ENCODE data around the gene KRT75. TPM values are rescaled to one million over a fixed set of nuclear protein-coding genes. Genes with fewer than 3 reads are reported as not detected.

KRT75 gene
- total and polyA plus RNA-seq, 8 donors: not detected

DNA sequence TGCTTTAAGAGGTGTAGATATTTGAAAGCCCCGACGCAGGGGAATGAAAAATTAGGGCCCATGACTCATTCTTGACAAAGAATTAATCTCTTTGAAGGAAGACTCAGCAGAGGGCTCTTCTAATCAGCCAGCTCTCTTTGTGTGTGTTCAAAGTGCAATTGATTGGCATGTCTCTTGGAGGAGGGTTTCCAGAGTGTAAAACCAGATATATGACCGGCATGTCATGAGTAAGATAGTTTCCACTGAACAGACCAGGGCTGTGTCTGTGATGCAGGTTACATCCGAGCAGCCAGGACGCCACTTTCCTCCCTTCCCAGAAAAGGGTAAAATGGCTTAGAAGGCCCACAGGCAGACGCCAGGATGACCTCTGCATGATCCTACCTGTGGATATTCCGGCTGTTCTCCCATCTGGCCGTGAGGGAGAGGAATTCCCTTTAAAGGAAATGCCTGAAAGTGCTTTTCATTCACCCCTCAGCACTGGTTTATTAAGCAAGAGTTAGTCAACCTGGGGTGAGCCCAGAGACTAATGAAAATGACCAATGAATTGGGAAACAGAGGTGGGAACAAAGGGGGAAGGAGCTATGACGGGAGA is 7.2 kb upstream of the KRT75 start:
- no peaks in the 10 kb centered on the region for H3K9me3 ChIP-seq
- intact Hi-C loops (cut with DNase I): no loop called here
- H3K4me3 ChIP-seq: no peak overlapping the region
- FAIRE-seq: no peak
- no peaks in the 10 kb centered on the region for H3K27me3 ChIP-seq
- H3K36me3 ChIP-seq: no peaks in the 10 kb centered on the region
- no peaks in the 10 kb centered on the region for H3K4me1 ChIP-seq
- WGBS, 2 donors: 61 to 67% methylated on average over 9 of the region's 9 CpGs
- no peak overlapping the region for H3K27ac ChIP-seq
- peak in 1 of 4 donors; percentile 32 for ATAC-seq
- no peak for DNase-seq
- TF ChIP-seq, protein P1, sequence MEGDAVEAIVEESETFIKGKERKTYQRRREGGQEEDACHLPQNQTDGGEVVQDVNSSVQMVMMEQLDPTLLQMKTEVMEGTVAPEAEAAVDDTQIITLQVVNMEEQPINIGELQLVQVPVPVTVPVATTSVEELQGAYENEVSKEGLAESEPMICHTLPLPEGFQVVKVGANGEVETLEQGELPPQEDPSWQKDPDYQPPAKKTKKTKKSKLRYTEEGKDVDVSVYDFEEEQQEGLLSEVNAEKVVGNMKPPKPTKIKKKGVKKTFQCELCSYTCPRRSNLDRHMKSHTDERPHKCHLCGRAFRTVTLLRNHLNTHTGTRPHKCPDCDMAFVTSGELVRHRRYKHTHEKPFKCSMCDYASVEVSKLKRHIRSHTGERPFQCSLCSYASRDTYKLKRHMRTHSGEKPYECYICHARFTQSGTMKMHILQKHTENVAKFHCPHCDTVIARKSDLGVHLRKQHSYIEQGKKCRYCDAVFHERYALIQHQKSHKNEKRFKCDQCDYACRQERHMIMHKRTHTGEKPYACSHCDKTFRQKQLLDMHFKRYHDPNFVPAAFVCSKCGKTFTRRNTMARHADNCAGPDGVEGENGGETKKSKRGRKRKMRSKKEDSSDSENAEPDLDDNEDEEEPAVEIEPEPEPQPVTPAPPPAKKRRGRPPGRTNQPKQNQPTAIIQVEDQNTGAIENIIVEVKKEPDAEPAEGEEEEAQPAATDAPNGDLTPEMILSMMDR (IDR thresholded peaks at IDR 0.05): no peak

- Histone ChIP-seq H3K27ac (no peak overlapping the region), H3K4me3 (no peak overlapping the region), H3K4me1 (no peaks in the 10 kb centered on the region), H3K36me3 (no peaks in the 10 kb centered on the region), H3K27me3 (no peaks in the 10 kb centered on the region), H3K9me3 (no peaks in the 10 kb centered on the region)
- DNase-seq: no peak
- intact Hi-C loops (cut with DNase I): no loop called here
- 92% methylated on average over 5 of the region's 5 CpGs for WGBS, 2 donors
- TF ChIP-seq, protein P1 (IDR thresholded peaks at IDR 0.05): no peak
- ATAC-seq: no peak
- no peak for FAIRE-seq
These were observed 6.7 kb upstream of the KRT75 start for GRCh38 chr12:52440821-52441319.

GRCh38 chr12:52439845-52440244 is 5.7 kb upstream of the KRT75 start:
- TF ChIP-seq, protein P1 (IDR thresholded peaks at IDR 0.05): no peak
- Histone ChIP-seq H3K36me3 (no peaks in the 10 kb centered on the region), H3K4me3 (no peak overlapping the region), H3K4me1 (no peaks in the 10 kb centered on the region), H3K27ac (no peak overlapping the region), H3K9me3 (no peaks in the 10 kb centered on the region), H3K27me3 (no peaks in the 10 kb centered on the region)
- ATAC-seq (no peak), DNase-seq (no peak), FAIRE-seq (no peak)
- intact Hi-C loops (cut with DNase I): no loop called here
- WGBS, 2 donors: 57 to 68% methylated on average over 2 of the region's 2 CpGs

DNA sequence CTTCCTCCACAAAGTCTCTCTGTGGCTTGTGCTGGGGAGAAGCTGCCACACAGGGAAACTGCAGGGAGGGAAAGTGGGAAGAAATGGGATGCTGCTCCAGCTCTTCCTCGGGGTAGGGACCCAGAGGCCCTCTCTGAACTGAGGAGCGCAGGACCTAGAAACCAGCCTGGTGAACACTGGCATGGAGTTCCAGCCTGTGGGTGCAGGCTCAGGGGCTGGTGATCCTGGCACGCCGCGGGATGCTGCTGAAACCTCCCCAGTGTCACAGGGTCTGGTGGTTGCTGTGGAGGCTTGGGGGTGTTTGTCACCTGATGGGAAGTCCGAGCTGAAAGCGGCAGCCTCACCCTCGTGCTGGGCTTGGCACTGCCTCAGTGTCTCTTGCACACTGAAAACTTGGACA is 5.2 kb upstream of the KRT75 start:
- intact Hi-C loops (cut with DNase I): no loop called here
- Histone ChIP-seq H3K27ac (no peak overlapping the region), H3K4me1 (no peaks in the 10 kb centered on the region), H3K27me3 (no peaks in the 10 kb centered on the region), H3K9me3 (no peaks in the 10 kb centered on the region), H3K36me3 (no peaks in the 10 kb centered on the region), H3K4me3 (no peak overlapping the region)
- DNase-seq: no peak
- FAIRE-seq: no peak
- no peak for ATAC-seq
- WGBS, 2 donors: 68 to 73% methylated on average over 8 of the region's 8 CpGs
- TF ChIP-seq, protein P1 (IDR thresholded peaks at IDR 0.05): no peak

All from pancreas (tissue), 10 donors.